Gastroesophageal sphincter (tissue), 3 donors: ENCODE data around the gene ARHGEF10L.

Source experiments
- CTCF ChIP-seq, 4 experiments: fragments of 200-600 bp in 2 of 4; fragments of 450-650 bp in 2 of 4; sonication (generic) in 1 of 4; IDR thresholded peaks; one replicate each; pipeline ENCODE4 v1.5.1; 2017 to 2019; ENCODE audit warnings: antibody characterized with exemption in 4 of 4, mild to moderate bottlenecking in 2 of 4, moderate library complexity in 2 of 4
- POLR2AphosphoS5 ChIP-seq: sonication (generic); formaldehyde crosslinking; IDR thresholded peaks from one replicate; pipeline ENCODE4 v1.6.1; 2017; ENCODE audit warnings: antibody characterized with exemption

GRCh38 chr1:17655169-17655568, 115.7 kb downstream of the ARHGEF10L start:
- TF ChIP-seq CTCF (IDR thresholded peaks at IDR 0.05): no peak
- no peak for TF ChIP-seq POLR2AphosphoS5
